Measurements from ENCODE around the gene SRRM1.
"Not testable (repeated sequence)": the region's sequence is repeated elsewhere in the genome, so short reads cannot be mapped to it uniquely, and the experiment has no call there.

The SRRM1 gene

GRCh38 chr1:24696041-24696755 is 53.1 kb downstream of the SRRM1 start:
- peak; percentile 11 for DNase-seq

GRCh38 chr1:24696756-24697330 is 53.7 kb downstream of the SRRM1 start:
- no peak for DNase-seq

DNA sequence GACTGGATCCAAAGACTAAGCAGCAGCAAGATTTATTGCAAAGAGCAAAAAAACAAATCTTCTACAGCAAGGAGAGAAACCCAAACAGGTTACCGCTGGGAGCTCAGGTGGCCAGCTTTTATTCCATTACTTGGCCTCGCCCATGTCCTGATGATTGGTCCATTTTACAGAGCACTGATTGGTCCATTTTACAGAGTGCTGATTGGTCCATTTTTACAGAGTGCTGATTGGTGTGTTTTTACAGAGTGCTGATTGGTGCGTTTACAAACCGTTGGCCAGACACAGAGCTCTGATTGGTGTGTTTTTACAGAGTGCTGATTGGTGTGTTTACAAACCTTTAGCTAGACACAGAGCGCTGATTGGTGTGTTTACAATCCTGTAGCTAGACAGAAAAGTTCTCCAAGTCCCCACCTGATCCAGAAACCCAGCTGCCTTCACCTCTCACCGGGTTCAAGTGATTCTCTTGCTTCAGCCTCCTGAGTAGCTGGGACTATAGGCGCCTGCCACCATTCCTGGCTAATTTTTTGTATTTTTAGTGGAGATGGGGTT is 54.4 kb downstream of the SRRM1 start:
- DNase-seq: not testable (repeated sequence)

DNA sequence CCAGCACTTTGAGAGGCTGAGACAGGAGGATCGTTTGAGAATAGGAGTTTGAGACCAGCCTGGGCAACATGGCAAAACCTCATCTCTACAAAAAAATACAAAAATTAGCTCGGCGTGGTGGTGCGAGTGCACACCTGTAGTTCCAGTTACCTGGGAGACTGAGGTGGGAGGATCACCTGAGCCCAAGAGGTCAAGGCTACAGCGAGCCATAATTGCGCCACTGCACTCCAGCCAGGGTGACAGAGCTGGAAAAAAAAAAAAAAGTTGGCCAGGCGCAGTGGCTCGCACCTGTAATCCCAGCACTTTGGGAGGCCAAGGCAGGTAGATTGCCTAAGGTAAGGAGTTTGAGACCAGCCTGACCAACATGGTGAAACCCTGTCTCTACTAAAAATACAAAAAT is 55.2 kb downstream of the SRRM1 start:
- DNase-seq: not testable (repeated sequence)

- no peak for DNase-seq
Observed at GRCh38 chr1:24699628-24700027, 56.5 kb downstream of the SRRM1 start.

DNA sequence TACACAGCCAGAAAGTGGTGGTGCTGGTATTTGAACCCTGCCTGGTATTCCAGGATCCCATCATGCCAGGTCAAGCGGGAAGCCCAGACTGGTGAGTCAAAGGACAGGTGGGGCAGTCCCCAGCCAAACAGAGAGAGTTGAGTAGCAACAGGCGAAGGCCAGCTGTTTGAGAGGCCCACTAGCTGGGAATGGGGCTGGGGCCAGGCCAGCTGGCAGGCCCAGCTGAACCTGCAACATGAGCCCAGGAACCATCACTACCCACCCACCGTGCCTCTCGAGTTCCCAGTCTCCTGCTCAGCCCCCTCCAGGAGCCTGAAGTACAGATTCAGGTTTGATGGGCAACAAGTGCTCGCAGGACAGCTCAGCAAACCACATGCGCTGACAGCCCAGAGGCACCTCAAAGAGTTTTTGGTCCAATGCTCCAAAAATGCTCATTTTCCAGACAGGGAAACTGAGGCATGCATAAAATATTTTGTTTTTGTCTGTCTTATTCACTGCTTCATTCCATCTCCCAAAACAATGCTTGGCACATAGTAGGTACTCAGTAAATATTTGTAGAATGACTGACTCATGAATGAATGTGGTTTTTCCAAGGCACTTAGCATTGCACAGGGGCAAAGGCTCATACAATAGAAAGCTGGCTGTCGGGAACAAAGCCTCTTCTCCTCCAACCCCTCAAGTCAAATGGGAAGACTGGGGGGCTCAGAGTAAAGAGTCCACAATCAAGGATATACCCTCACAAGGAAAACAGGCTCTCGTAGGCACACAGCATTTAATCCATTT is 59.6 kb downstream of the SRRM1 start:
- DNase-seq: peak; percentile 95

- DNase-seq: no peak
Observed at GRCh38 chr1:24704411-24705259, 61.5 kb downstream of the SRRM1 start.

- peak; percentile 74 for DNase-seq
Observed at GRCh38 chr1:24705260-24706073, 62.4 kb downstream of the SRRM1 start.

- DNase-seq: not testable (repeated sequence)
Observed at GRCh38 chr1:24706074-24706389, 62.9 kb downstream of the SRRM1 start.

- DNase-seq: no peak
Observed at GRCh38 chr1:24707687-24708086, 64.6 kb downstream of the SRRM1 start.

DNA sequence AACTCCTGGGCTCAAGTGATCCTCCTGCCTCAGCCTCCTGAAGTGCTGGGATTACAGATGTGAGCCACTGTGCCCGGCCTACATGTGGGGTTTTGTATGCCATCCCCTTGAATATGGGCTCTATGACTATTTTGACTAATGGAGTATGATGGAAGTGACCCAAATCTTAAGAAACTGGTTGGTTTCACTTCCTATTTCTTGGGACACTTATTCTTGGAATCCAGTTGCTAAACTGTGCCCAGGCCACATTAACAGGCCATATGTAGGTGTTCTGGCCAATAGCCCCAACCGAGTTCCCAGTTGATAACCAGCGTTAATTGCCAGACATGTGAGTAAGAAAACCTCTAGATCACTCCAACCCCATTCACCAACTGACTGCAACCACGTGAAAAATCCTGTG is 65.8 kb downstream of the SRRM1 start:
- no peak for DNase-seq

- DNase-seq: no peak
Observed at GRCh38 chr1:24709791-24710441, 66.8 kb downstream of the SRRM1 start.

- DNase-seq: no peak
Observed at GRCh38 chr1:24711329-24711728, 68.2 kb downstream of the SRRM1 start.

GRCh38 chr1:24713176-24713575 is 70.1 kb downstream of the SRRM1 start:
- no peak for DNase-seq

DNA sequence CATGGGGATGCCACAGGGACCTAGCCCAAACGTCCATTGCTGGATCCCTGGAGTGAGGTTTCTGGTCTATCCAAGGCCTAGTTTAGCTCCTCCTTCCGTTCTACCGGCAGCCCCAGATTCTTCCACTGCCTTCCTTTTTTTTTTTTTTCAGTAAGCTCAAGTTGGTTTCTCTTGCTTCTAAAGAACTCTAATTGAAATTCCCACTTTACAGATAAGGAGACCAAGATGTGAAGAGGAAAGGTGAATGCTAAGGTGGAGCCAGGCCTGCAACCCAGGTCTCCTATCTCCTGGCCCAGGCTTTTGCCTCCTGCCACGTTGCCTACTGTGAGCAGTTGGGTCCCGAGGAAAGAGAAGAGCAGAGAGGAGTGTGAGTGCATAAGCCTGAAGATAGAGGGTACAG is 70.6 kb downstream of the SRRM1 start:
- no peak for DNase-seq

DNA sequence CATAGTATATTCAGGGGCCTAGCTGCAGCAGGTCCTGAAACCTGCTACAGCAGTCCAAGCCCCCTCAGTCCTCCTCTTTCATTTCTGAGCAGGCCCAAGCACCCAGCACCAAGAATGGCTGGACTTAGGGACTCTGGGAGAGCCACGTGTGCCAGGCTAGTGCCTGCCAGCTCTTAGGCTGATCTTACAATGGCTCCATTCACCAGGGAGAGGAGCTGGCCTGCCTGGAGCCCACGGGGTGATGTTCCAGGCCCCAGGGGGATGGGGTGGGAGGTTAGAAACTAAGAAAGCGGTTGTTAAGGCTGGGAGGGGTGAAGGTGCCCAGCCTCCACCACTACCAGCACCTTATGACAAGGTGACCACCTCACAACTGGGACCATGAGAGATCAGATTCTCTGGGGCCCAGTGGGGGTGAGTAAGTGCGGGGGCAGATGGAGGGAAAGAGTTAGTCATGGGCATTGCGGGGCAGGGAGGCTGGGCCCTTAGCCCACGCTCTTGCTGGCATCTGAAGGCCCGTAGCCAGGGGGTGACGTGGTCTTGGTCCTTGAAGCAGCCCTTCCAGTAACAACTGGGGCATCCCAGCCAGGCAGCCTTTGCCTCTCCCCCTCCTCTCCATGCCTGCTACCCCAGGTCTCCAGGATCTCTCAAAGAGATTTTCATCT is 71.9 kb downstream of the SRRM1 start:
- DNase-seq: no peak

GRCh38 chr1:24715658-24716057 is 72.6 kb downstream of the SRRM1 start:
- no peak for DNase-seq

- DNase-seq: no peak
Observed at GRCh38 chr1:24717887-24718650, 75.0 kb downstream of the SRRM1 start.

GRCh38 chr1:24720152-24720551 is 77.0 kb downstream of the SRRM1 start:
- no peak for DNase-seq

- no peak for DNase-seq
Observed at GRCh38 chr1:24721533-24721932, 78.4 kb downstream of the SRRM1 start.

All from DMS 273 treated with DMSO at 0.1 percent for 48 hours (cell line).